HG02588 (cell line): ENCODE data around the gene CEBPG.

Source experiments
- ATAC-seq: cut with Tn5 transposase; IDR thresholded peaks from one replicate; pipeline ENCODE4 v1.9.1; 2021; ENCODE audit warnings: mild to moderate bottlenecking, moderate library complexity; ENCODE audit not compliant: unreplicated experiment

The CEBPG gene

DNA sequence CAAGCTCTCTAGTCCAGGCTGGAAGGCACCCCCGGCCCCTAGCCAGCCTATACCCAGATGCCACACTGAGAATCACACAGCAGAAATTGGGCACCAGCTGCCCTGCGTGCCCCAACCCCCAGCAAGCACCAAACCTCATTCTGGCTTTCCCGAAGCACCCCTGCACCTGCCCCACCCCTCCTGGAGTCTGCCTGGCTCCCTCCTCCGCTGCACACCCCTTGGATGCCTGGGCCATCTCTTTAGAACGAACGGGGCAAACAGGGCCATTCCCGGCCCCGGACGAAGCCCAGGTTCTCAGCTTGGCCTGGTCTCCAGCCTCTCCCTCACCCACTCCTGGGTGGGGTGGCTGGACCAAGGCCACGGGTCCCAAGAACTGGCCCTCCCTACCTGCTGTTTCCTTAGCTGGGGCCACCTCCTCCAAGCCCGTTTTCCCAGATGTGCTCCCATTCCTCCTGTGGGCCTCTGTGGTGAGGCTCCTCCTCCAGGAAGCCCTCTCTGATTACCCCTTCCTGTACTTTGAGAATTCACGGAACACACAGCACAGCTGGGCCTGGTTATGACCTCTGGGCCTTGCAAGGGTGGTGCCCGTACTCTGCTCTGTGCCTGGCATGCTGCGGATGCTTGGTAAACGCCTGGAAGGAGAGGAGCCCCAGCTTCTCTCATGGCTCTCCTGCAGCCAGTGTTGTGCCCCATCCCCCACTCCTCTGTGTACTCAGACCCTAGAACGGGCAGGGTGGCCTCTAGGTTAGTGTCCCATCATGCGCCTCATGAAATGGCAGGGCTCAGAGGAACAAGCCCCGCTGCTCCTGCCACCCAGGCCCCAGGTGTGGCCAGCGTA is 21.4 kb downstream of the CEBPG start:
- no peak for ATAC-seq

DNA sequence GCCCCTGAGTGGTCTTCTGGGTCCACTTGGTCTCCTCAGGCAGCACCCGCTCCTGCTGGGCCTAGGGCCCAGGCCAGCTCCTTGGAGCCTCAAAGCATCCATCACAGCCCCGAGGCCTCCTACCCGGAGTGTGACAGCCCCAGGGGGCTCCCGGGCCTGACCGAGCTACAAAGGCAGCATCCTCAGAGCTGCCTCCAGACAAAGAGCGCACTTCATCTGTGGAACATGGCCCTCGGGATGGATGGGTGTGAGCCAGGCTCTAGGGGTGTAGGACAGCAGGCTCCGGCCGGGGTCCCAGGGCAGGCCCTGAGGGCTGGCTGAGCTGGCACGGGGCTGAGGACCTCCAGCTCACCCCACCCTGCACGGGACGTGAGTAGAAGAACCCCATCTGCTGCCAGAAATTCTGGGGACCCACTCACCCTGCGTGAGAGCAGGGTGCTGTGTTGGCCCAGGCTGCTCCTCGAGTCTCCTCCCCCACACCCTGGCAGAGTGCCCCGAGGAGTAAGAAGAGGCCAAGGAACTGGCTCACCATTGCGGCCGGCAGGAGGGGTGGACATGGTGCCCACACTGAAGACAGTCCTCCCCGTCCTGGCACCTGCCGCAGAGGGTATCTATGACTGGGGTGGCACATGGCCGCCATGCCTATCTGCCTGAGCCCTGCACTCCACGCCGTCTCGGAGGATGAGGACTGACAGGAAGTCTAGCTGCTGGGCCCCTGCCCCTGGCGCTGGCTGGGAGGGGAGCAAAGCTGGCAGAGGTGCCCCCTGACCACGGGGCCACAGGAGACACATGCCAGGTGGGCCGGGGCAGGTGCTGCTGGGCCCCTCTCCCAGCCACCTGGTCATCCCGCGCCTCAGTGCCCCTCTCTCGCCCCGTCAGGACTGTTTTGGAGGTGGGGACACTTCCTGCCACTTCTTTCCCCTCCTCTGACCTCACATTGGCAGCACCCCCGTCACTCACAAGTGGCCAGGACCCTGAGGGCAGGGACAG is 22.3 kb downstream of the CEBPG start:
- no peak for ATAC-seq

DNA sequence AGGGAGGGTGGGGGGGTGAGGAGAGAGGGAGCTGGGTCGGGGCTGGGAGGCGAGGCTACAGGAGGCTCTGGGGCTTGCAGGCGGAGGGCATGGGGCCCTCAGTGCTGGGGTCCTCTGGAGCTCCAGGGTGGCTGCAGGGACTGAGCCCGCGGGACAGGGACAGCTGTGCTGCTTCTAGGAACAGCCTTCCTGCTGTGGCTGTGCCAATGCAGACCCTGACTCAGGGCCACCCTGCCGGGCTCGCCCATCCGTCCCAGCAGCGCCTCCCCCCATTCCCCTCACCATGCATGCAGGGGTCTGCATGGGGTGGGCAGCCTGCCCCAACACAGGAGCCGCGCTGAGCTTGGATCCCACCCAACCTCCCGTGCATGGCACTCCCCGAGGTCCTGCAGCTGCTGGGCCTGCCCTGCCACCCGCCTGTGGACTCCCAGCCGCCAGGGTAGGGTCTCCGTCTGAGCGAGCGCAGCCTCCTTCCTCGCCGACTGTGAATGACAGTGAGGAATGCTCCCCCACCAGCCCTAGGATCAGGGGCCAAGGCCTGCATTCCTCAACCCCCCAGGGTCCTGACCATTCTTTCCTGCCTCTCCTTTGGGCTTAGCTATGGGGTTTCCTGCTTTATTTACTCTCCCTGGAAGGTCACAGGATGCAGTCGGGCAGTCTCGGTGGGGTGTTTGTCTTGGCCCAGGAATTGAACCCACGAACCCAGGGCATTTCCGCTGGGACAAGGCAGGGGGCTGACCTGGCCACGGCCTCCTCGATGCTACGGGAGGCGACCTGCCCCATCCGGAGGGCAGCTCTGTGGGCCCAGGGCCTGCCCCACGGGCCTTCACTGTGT is 23.4 kb downstream of the CEBPG start:
- no peak for ATAC-seq

DNA sequence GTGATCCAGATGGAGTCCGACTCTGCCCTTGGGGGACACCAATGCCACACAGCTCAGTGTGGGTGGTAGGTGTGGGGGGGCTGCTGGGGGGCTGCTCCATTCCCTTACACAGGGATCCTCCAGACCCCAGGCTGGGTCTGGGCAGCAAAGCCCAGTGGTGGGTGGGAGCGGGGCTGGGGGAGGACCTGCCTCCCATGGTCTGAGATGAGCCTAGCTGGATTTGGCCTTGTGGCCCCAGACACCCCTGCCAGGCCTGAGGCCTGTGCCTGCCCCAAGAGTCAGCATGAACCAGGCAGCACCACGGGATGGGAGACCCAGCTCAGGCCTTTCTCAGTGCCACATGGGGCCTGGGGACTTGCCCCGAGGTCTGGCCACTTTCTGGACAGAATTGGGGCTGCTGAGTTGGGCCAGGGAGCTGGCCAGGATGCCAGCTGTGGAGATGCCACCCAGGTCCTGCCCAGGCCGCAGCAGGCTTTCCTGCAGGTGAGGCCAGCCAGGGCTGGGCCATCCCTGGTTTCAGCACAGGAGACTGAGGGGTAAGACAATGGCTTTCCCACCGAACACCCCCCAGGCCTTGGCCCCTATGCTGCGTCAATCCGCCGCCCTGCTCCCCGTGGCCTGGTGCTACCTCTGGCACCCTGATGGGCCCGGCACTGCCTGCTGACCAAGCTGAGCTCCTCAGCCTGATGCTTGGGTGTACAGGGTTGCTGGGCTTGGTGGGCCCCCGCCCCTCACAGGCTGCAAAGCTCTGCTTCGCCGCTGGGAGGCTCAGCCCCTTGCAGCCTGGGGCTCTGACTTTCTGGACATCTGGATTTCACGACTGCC is 24.2 kb downstream of the CEBPG start:
- ATAC-seq: no peak

DNA sequence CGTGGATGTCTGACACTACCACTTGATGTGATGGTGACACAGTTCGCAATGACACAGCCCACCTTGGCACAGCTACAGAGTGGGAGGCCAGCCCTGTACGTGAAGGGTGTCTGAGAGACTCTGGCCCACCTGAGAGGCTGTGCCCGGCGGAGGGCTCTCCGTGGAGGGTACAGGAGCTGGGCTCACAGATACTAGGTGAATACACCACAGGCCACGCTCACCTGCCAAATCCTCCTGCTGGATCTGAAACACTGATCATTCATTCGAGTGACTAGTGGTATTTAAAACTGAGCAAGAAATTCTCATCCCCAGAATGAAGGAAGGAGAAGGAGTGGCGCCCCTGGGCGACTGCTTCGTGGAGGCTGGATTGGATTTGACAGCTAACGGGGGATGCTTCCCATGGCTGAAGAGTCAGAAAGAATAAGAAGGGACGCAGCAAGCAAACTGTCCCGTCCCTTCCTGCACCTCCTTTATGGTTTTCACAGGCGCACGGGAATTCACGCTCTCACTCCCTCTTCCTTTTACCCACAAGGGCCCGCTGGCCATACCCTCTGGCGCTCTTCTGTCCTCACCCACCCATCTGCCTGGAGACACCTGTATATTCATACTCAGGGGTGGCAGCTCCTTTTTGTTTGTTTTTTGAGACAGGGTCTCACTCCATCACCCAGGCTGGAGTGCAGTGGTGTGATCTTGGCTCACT is 25.0 kb downstream of the CEBPG start:
- ATAC-seq: no peak

DNA sequence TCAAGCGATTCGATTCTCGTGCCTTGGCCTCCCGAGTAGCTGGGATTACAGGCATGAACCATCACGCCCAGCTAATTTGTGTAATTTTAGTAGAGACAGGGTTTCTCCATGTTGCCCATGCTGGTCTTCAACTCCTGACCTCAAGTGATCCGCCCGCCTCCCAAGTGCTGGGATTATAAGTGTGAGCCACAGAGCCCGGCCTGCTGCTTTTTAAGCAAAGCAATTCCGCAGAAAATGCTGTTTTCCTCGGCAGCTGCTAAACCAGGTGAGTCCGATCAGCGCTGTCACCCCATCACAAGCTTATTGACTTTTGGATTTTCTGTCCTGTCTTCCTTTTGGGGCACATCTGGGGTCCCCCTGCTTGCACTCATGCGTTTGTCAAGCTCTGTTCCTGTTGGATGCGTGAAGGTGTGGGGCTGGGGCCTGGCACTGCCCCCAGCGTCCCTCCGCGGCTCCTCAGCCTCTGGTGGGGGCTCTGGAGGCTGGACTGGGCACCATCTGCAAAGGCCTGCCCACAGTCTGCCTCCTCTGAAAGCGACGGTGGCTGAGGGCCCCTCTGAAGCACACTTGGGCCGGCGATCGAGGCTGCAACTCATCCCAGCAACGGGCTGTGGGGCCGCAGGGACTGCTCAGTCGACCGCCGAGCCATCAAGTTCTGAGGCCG is 25.7 kb downstream of the CEBPG start:
- no peak for ATAC-seq

DNA sequence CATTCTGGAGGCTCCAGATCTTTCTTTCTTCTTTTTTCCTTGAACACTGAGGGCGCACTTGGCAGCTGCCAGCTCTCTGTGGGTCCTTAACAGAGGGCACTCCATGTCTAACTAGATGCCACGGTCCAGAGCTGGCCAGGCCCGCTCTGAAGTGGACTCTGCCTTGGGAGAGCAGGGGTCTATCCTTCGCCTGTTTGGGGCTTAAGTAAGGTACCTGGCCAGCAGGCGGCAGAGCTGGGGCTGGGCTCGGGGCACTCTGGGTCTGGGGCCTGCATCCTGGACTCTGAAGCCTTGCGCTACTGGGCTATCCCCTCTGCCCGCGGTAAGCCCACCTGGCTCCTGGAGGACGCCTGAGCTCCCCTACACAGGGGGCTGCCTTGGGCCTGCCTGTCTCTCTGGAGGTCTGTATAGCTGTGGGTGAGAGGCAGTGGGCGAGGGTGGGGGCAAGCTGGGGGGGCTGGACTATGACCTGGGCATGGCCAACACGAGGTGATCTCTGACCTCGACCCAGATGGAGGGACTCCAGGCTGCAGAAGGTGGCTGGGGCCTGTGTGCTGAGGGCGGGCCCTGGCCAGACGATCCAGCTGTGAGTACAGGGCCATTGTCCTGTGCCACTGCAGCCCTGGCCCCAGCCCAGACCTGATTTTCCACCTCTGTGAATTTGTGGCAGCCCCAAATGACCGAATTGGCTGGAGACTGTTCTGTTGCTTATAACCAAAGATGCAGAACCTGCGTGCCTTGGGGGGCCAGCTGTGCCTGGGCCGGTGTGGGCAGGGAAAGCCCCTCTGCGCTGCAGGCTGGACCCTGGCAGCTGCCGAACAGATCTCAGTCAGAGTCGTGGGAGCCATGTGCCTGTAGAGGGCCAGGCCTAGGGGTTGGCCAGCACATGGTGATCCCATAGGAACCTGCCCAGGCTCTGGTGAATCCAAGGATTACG is 26.5 kb downstream of the CEBPG start:
- ATAC-seq: no peak

DNA sequence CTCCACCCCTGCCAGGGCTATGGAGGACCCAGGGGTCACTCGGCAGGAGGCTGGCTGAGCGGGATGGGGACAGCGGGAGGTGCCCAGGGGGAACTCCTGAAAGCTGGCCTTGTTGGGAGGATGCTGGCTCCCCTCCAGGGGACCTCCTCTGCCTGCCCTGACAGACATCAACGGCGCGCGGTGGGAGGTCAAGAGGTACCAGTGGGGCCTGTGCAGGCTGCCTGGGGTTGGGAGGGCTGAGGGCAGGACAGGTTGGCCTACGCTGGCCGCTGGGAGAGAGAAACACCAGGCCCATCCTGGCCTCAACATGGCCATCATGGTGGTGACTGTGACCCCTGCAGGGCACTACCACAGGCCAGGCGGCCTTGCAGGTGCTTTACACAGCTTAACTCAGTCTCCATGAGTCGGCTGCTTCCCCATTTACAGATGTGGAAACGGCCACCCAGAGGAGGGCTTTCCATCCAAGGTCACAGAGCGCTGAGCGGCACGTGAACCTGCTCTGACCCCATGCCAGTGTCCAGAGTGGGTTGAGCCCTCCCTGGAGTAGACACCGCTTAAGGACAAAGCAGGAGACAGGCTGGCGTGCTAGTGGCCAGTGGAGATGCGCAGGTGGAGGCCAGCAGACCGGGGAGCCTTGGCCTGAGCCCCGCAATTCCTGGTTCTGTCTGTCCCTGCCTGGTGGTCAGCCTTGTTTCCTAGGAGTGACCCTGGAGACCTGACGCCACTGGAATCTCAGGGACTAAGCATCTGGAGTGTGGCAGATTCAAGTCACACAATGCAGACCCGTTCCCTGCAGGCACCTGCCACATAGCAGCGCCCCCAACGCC is 27.6 kb downstream of the CEBPG start:
- no peak for ATAC-seq

DNA sequence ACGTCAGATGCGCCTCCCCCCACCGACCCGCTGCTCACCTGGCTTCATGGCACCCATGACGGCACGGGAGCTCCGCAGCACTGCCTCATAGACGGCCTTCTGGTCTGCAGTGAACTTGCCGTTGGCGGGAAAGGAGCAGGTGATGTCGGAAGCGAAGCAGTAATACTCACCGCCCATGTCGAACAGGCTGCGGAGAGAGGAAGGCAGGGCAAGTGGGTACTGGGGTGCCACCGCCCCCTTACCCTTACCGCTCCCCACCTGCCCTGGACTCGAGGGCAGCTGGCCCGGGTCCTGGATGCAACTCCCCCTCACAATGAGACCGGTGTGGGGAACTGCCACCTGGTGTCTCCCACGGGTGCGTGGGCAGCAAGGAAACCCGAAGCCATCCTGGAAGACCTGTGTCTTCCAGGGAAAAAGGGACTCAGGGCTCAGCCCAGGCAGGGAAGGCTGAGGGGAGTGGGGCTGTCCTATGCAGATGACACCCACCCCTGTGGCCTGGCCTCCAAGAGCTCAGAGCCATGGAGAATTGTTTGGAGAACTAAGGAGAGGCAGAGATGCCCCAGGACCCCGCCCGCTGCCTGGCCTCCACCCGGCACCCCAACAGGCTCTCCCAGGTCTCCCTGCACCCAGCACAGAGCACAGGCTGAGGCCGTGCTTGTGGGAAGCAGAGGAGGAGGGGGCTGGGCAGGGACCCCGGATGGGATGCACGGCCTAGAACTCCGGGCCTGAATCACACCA is 28.3 kb downstream of the CEBPG start:
- ATAC-seq: no peak

DNA sequence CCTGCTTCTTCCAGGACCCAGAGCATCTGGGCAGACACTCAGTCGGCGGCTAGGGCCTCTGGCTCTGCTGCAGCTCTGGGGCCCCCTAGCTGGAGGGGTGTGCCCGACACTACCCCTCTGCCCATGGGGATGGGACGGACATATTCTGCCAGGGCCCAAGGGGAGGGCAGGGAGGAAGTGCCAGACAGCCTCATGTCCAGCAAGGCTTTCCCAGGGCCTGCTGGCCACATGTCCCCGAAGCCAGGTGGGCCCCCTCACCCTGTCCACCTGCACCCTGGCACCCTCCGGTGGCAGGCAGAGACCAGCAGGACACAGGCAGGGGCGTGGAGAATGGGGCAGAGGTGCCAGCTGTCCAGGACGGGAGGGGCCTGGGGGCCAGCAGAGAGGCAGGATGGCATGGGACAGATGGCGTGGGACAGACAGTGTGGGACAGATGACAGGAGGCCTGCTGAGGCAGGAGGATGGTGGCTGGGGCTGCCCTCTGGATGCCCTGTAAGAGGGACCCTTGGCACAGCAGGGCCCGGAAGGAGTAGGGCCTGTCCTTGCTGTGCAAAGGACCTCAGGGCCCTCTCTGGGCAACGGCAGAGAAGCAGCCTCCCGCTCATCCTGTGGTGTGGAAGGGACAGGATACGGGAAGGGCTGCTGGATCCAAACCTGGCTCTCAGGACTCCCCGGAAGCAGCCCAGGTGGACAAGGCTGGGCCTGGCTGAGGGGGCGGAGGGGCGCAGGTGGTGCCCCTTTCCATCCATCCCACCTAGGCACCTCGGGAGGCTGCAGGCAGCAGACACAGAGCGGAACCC is 29.1 kb downstream of the CEBPG start:
- no peak for ATAC-seq

DNA sequence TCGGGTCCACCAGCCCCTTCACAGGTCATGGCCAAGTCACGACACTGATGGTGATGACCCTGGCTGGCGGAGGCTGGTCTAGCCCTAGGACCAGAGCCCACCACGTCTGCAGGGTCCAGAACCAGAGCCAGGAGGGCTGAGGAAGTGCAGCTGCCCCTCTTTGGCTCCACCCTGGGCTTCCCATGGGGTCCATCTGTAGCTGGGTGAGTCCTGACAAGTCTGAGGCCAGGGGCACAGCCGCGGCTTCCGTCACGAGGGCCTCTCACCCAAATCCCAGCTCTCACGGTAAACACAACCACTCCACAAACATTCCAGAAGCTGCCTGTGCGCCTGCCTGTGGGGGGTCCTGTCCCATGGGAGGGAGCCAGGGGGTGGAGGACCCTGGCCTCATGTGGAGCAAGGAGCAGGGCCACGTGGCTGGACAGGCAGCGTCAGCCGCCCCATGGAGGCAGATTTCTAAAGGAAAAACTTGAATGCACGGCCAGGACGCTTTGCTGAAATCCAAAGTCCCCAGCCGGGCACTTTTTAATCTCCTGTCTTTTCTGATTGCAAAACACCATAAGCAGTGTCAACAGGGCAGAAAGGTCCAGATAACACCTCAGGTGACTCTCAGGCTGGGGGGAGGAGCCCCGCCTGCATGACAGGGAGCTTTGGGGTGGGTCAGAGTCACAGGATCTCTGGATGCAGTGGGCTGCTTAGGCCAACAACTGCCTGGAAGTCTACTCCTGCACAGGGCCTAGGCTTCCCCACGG is 29.9 kb downstream of the CEBPG start:
- ATAC-seq: no peak

DNA sequence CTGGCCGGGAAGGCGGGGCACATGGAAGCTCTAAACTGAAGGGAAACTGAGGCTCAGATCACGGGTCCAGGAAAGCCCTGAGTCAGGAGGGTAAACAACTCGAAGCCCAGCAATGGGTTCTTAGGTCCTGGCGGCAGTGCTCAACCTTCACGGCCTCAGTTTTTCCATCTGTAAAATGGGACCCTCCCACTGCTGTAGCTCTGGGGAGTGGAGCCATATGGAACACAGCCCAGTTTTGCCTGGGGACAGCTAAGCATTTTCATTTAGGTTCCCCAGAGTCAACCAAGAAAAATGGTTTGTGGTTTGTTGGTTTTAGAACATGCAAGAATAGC is 30.4 kb downstream of the CEBPG start:
- no peak for ATAC-seq

DNA sequence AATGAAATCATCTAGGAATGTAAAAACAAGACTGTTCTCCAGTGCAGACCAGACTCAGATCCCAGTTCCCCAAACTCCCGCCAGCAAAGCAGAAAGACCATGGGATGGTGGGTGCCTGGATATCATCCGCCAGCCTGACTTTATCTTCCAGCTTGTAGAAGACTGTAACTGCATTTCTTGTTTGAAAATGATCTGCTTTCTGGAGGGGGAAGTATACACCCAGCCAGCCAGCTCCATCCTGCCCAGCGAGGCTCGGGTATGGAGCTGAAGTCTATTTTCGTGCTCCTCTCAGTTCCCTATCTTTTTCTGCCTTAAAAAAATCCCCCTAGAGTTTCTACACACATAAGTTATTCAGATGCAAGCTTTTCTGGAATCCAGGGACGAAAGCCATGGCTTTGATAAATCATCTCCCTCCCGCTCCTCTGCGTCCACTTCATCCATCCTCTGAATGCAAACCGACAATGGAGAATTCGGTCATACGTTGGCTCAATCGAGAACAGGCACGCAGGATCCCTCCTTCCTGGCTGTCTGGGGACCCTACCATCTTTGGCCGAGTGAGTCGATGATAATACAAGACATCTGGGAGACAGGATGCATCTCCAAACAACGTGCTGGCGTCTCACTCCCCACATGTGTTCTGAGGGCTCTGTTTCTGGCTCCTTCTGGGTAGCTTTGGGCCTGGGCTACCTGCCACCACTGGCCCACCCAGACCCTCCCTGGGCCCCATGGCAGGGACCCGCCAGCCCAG is 31.2 kb downstream of the CEBPG start:
- ATAC-seq: no peak

DNA sequence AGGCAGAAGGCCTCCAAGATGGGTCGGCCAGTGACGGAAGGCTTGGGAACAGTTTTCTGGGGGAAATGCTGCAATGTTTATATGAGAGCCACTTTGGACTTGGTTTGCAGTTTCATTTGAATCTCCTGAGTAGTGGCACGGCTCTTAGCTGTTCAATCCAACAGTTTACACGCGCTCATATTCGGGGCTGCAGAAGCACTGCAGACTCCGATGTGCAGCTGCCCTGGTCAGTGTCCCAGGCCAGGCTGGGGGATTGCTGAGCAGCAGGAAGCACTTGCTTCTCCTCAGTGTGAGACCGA is 31.7 kb downstream of the CEBPG start:
- no peak for ATAC-seq
